NCI-H2081 treated with DMSO at 0.1 percent for 48 hours (cell line): ENCODE measurements around the gene TEKT4.
"Not testable (repeated sequence)": the region's sequence is repeated elsewhere in the genome, so short reads cannot be mapped to it uniquely, and the experiment has no call there.

ENCODE experiments used
- DNase-seq: peaks from one replicate; lab custom pipeline; 2025; lab: John Stamatoyannopoulos, UW

Gene TEKT4, protein sequence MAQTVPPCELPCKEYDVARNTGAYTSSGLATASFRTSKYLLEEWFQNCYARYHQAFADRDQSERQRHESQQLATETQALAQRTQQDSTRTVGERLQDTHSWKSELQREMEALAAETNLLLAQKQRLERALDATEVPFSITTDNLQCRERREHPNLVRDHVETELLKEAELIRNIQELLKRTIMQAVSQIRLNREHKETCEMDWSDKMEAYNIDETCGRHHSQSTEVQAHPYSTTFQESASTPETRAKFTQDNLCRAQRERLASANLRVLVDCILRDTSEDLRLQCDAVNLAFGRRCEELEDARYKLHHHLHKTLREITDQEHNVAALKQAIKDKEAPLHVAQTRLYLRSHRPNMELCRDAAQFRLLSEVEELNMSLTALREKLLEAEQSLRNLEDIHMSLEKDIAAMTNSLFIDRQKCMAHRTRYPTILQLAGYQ

DNA sequence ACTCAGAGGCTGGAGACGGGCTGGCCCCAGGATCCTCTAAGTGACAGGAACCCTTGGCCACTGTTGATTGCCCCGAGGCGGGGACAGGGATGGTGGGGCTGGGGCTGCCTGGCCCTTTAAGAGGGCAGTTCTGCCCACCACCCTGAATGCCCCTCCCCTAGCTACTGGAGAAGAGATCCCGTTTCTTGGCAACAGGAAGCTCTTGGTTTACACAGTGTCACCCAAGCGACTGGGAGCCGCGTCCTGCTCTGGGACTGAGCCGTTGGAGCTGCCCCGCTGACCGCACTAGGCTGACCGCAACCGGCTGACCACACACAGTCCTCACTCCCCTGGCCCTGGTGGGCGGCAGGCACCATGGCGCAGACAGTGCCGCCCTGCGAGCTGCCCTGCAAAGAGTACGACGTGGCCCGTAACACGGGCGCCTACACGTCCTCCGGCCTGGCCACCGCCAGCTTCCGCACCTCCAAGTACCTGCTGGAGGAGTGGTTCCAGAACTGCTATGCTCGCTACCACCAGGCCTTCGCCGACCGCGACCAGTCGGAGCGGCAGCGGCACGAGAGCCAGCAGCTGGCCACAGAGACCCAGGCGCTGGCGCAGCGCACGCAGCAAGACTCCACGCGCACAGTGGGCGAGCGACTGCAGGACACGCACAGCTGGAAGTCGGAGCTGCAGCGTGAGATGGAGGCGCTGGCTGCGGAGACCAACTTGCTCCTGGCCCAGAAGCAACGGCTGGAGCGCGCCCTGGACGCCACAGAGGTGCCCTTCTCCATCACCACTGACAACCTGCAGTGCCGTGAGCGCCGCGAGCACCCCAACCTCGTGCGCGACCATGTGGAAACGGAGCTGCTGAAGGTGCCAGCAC lies at the start of gene TEKT4:
TEKT4 (plus strand) TSS at position 205 of the 862 bp plus-strand sequence; CDS start at position 355, 150 bp downstream.
- no peak for DNase-seq

DNA sequence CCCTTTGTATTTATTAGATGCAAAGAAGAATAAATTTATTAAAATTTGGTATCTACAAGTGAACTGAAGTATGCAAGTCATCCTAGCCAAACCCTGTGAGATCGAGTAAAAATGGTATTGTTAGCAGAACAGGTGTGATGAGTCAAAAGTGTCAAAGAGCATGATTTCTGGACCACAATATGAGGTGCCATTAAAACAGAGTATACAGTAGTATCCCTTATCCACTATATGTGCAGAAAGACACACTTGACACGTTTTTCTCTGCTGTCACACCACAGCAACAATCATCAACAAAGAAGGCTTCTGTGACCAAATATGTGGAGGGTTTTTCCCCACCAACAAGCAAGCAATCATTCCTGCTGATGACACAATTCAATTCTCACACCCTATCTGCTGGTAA lies 32.0 kb upstream of the TEKT4 start:
- DNase-seq = not testable (repeated sequence)

DNA sequence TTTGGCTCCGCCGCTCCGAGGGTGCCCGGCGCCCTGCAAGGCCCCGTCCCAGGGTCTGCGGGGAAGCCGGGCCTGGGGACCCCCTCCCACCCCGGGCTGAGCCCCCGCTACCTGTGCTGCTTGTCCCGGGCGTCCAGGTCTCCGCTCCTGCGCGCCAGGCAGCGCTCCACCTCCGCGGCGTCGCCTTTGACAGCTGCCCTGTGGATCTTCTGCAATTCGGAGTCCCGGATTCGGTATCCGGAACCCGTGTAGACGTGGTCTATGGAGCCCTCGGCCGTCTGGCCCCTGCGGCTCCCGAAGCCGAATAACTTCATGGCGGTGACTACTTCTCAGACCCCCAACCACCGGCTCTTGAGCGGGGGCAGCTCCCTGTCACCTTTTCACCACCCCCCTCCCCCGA lies 14.4 kb upstream of the TEKT4 start:
- DNase-seq = not testable (repeated sequence)

DNA sequence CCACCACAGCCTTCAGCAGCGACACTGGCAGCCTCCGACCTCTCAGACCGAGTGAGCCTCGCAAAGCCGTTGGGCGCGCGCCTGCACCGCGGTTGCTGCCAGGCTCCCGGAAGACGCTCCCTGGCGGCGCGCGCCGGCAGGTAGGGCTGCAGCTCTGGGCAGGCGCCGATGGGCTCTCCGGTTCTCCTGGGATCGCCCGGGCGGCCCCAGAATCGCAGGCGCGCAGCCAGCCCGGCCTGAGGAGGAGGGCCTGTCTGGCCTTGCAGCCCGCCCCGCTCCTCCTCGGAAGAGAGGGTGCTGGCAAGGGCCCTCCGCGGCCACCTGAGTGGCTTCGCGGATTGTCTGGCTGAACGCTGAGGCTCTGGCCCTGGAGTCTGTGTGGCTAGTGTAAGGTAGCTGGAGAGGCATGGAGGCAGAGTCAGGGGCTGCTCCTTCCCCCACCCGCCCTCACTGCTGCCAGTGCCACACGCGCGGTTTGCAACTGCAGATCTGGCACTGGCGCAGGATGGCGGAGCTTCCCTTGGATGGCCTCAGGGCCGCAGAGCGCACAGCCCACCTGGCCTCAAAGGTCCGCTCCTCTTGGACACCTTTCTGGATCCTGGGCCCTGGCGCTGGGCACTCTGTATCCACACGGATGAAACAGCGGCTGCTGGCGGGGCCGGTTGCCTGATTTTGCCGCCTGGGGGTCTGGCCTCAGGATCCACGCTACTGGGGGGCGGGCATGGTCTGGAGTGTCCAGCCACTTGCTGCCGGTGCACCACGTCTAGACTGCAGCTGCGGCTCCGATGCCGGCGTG lies 13.7 kb upstream of the TEKT4 start:
- DNase-seq = not testable (repeated sequence)

DNA sequence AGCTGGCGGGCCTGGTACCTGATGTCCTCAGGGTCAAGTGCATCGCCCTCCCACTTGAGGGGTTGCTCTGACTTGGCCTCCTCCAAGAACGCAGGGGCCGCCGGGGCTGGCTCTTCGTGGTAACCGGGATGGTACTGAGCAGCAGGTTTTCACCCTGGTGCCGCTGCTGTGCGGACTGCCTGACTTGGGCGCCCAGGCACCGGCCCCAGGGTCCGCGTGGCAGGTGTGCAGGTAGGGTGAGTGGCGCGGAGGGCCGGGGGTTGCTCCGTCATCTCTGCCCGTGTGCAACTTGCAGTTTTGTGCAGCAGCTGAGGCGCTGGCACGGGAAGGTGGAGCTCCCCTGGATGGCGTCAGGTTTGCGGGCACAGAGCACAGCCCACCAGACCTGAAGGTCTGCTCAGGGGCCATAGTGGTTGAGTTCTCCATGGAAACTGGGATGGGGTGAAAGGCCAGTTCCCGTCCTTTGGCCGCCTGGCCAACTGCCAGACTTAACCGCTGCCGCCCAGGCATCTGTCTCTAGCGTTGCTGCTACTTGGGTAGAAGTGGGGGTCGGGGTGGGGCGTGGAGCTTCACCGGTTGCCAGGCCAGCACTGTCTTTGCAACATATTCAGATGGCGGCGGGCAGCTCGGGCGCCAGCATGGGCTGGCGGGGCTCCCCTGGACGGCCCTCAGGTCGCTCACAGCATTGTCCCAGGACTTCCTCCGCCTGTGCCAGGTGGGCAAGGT lies 12.9 kb upstream of the TEKT4 start:
- DNase-seq = not testable (repeated sequence)

DNA sequence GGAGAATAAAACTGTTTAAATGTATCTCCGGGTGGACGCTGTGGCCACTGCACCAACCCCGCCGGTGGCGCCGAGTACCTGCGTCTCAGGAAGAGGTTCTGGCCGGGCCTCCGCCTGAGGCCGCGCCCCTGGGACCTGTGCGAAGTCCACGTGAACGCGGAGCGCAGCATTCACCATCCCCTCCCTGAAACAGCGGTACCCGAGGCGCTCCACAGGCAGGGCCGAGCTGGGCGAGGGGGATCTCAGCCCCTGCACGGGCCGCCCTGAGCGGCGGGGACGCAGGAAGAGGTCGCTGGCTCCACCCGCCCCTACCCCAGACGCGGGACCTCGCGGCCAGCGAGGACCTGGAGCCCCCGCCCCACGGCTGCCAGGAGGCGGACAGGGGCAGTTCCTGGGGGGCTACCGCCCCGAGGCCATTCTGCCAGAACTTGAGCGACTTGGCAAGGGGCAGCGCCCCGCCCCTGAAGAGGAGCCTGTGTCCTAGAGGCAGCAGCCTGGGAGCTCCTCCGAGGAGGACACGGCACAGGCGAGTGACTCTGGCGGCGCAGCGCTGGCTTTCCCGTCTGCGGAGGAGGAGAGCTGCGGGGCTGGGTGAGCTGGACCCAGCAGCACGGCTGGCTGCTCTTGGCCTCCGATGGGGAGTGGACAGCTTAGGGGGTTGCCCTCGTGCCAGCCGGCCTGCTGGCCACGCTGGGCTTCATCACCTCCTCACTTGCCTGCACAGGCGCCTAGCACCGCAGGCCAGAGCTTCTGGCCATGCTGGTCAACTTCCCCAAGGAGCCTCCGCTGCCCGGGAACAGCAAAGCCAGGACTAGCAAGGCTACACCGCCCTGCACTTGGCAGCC lies 9.7 kb upstream of the TEKT4 start:
- DNase-seq = no peak

DNA sequence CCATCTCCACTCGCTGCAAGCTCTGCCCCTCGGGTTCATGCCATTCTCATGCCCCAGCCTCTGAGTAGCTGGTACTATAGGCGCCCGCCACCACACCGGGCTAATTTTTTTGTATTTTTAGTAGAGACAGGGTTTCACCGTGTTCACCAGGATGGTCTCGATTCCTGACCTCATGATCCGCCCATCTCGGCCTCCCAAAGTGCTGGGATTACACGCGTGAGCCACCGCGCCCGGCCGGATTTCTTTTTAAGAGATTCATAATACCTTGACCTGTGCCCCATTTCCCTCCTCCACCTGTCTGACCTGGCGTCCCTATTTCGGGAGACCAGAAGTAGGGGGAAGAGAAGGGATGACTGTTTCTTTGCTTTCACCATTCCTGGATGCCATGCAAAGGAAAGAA lies 8.3 kb upstream of the TEKT4 start:
- not testable (repeated sequence) for DNase-seq

DNA sequence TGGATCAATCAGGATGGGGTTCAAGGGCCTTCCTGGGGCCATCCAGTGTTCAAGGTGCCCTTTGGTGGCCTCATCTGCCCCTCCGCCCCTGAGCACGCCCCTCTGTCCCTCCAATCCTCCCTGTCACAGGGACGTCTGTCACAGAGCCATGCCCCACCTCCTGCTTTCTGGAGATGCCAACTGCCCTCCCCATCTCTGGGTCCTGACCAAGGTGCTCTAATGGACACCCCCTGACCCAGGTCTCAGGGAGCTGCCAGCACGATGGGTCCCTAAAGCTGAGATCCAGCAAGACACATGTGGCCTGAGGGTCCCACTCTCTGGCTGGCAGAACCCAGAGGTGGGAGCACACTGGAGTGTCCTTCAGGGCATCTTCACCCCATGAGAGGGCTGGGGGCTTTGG lies 2.1 kb upstream of the TEKT4 start:
- no peak for DNase-seq

DNA sequence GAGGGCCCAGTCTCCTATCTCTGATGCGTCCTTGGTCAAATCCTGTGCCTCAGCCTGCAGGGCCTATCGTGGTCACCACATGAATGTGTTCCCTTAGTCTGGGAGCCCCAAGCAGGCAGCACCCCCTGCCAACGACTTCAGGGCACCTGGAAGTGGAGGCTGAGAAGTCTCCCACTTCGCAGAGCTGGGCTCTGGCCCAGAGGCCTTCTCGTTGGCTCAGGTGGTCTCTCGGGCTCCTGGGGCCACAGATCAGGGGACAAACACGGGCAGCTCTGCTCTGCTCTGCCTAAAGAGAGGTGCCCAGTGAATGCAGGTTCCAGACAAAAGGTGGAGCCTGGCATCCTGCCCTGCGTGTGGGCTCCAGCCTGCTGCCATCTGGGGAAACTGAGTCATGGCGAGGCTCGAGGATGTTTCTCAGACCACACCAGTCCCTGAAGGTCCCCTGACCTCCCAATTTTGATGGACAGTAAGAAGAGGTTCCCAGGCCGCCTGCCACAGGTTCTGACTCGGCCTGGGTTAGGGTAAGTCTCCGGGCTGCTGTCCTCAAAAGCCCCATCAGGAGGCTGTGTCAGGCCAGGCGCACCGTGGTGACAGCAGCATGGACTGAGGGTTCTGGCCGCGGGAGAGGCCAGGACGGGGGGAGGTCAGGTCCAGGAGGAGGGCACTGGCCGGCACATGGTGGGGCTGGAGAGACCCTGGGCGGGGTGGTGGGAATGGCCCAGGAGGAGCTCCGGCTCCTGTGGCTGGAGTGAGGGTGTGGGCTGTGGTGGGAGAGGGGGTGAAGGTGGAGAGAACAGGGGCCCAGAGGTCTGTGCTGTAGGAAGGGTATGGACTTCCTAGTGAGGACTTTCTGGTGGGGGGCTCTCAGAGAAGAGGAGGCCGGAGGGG lies 1.4 kb upstream of the TEKT4 start:
- DNase-seq = no peak

DNA sequence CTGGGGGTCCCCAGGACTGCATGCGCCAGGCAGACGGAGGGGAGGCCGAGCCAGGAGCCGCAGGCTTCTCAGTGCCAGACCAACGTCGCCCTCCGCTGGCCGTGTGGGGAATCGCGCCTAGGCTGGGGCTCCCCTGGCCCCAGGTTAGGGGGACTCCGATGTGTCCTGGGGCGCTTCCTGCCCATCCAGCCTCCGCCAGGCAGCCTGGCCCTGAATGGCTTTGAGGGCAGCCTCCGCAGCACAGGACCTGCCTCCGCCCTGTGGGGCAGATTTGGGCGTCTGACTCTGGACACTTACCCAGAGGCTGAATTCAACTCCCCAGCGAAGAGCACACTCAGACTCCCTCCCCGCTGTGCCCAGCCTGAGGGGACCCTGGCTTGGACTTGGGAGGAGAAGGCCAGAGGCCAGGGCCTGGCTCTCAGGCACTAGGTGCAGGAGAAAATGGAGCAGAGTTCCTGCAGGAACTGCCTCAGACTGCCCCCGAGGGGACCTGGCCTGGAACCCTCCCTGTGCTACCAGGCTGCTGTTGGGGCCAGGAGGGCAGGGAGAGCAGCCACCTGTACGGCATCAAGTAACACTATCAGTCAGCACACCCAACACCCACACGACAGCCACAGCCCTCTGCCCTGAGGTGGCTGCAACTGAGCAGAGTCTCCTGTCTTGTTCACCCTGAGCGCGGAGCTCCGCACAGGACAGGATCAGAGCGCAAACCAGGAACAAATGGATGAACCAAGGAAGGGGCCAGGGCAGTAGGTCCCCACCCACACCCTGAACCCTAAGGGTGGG lies 597 bp upstream of the TEKT4 start:
- no peak for DNase-seq

DNA sequence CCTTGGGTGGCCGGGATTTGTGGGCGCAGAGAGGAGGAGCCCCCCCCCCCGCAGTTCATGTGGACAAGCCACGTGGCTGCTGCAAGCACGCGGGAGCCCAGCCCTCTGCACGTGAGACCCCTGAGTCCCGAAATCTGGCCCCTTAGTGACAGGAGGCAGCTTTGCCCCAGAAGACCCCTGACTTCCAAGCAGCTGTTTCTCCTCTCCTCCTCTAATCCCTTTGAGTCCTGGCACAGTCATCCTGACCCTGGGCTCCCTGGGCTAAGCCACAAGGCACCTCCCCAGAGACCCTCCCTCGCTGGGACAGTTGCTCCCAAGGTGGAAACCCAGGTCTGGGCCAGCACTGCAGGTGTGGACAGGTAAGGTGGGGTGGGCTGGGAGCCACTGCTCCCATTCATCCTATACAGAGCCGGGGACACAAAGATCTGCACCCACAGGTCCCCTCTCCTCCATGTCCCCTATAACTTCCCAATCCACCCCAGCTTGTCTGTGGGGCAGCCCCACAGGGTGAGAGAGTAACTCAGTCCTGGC lies 923 bp downstream of the TEKT4 start:
- no peak for DNase-seq

DNA sequence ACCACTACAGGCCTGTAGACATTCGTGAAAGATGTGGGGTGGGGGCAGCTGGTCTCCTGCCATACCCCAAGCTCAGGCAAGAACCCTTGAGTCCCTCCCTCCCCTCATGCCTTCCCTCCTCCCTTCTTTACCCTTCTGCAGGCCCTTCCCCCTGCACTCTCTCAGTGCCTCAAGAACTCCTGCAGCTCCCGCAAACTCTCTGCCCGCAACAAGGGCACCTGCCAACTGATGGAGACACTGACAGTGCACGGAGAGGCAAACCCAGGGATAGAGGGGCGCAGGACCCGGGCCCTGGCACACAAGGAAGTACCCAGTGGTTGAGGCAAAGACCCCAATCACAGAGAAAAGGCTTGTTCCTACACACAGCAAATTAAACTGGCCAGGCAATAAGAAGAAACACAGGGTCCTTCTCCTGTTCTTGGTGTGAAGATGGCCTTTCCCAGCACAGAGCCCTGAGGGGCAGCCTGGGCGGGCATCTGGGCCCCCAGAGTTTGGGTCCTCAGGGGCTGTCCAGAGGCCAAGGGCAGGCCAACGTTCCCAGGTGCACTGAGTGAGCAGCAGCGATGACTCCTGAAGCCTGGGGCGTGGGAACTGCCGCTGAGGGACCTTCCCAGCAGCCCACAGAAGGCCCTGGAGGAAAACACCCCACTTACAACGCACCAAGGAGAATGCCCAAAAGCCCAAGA lies 1.6 kb downstream of the TEKT4 start:
- no peak for DNase-seq

DNA sequence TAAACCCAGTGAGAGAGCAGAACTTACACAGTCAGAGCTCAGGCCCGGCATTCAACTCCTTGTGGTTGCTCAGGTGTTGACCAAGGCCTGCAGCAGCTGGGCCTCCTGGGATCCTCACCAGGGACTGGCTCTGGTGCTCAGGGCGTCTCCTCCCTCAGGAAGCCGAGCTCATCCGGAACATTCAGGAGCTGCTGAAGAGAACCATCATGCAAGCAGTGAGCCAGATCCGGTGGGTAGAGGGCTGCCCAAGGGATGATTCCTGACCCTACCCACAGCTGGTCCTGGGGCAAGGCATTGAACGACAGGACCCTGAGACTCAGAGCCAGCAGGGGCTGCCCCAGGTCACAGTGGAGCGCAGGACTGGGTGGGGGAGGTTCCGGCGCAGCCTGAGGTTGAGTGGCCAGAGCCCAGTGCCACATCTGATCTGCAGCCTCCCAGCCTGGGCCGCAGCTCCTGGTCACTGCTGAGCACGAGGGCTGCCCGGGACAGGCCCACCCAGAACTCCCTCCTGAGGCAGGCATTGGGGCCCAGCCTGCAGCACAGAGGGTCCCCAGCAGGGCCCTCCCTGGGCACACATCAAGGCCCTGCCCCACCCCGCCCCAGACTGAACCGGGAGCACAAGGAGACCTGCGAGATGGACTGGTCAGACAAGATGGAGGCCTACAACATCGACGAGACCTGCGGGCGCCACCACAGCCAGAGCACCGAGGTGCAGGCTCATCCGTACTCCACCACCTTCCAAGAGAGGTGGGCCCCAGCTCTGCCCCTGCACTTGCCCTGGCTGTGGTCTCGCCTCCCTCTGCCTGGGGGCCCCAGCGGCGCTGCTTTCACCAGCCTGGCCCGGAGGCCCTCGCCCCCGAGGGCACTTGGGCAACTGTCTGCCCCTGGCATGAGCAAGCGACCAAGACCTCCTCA lies 2.4 kb downstream of the TEKT4 start:
- no peak for DNase-seq

DNA sequence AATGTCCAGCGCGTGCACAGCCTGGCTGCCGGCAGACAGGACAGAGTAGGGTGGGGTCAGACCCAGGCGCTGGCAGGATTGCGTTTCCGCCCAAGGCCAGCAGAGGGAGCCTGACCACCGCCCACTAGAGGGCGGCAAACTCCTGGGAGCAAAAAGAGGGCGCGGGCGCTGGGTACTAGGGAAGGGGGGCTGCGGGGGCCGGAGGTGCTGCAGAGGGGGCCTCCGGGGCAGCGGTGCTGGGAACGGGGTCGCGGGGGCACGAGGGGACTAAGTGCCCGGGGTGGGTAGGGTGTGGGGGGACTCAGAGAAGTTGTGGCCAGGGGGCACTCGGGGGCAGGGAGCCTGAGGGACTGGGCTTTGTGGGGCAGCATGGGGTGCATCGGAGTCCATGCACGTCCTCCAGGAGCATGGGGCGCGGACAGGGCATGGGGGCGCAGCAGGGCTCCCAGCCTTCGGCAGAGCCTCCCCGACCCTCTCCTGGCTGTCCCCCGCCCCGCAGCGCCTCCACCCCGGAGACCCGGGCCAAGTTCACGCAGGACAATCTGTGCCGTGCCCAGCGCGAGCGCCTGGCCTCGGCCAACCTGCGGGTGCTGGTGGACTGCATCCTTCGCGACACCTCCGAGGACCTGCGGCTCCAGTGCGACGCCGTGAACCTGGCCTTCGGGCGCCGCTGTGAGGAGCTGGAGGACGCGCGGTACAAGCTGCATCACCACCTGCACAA lies 3.2 kb downstream of the TEKT4 start:
- no peak for DNase-seq

DNA sequence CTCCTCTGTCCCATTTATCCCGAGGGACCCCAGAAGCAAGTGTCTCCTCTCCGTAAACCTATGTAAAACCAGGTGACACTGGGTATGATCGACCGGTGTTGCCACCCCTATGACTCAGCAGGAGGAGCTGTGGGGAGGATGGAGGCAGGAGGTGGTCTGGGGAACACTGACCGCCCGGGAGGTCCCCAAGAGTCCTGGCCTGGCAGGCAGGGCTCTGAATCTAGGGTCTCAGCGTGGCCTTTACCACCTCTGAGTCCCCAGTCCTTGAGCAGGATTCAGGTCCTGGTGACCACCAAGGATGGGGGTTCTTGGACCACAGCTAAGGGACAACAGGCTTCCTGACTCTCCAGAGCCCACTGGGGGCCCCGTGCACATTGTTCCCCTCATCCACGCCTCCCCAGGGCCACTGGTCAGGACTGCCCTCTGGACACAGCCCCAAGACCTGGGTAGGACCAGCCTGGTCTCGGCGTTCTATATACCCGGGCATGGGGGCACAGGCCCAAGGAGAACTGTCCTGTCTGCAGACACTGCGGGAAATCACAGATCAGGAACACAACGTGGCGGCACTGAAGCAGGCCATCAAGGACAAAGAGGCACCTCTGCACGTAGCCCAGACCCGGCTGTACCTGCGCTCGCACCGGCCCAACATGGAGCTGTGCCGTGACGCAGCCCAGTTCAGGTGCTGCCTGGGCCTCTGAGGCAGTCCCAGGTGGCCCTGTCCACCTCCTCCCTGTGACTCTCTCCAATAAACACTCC lies 4.0 kb downstream of the TEKT4 start:
- no peak for DNase-seq
